ENCODE data around the gene CEP95.
A peak's percentile ranks its signal among the peaks of the same experiment; 100 is the strongest.
"Not testable (repeated sequence)": the region's sequence is repeated elsewhere in the genome, so short reads cannot be mapped to it uniquely, and the experiment has no call there.

The CEP95 gene

GRCh38 chr17:64506576-64507412 is at the start of gene CEP95:
Gene CEP95, plus strand, starts transcription at chr17:64506977. Its CDS starts 121 bp downstream, at chr17:64507098.
- Histone ChIP-seq H3K27ac (ENCODE audit: low read length) (peak within 1 kb of the TSS; percentile 100), H3K4me1 (ENCODE audit: control insufficient read depth in 1 of 2, insufficient read depth in 2 of 2, low read length in 2 of 2) (peaks cover 21 to 53% of the 10 kb centered on the region in 2 donors), H3K4me3 (ENCODE audit: low read depth in 1 of 2, low read length in 2 of 2) (peak within 1 kb of the TSS; percentile 83 to 100), H3K9me3 (ENCODE audit: control insufficient read depth in 1 of 2, low read length in 2 of 2) (no peaks in the 10 kb centered on the region), H3K27me3 (ENCODE audit: low read depth, low read length) (no peaks in the 10 kb centered on the region), H3K36me3 (ENCODE audit: control insufficient read depth in 1 of 2, insufficient read depth in 2 of 2, low read length in 2 of 2) (peaks cover 42 to 58% of the 10 kb centered on the region in 2 donors)

- Histone ChIP-seq H3K9me3 (ENCODE audit: control insufficient read depth in 1 of 2, low read length in 2 of 2) (no peaks in the 10 kb centered on the region), H3K36me3 (ENCODE audit: control insufficient read depth in 1 of 2, insufficient read depth in 2 of 2, low read length in 2 of 2) (no peaks in the 10 kb centered on the region), H3K27ac (ENCODE audit: low read length) (no peak overlapping the region), H3K4me1 (ENCODE audit: control insufficient read depth in 1 of 2, insufficient read depth in 2 of 2, low read length in 2 of 2) (no peaks in the 10 kb centered on the region), H3K4me3 (ENCODE audit: low read depth in 1 of 2, low read length in 2 of 2) (no peak overlapping the region), H3K27me3 (ENCODE audit: low read depth, low read length) (no peaks in the 10 kb centered on the region)
Observed at GRCh38 chr17:64457156-64457555, 49.6 kb upstream of the CEP95 start.

- no peaks in the 10 kb centered on the region for H3K9me3 ChIP-seq (ENCODE audit: control insufficient read depth in 1 of 2, low read length in 2 of 2)
- H3K27ac ChIP-seq (ENCODE audit: low read length) = no peak overlapping the region
- no peaks in the 10 kb centered on the region for H3K27me3 ChIP-seq (ENCODE audit: low read depth, low read length)
- H3K4me3 ChIP-seq (ENCODE audit: low read depth in 1 of 2, low read length in 2 of 2) = no peak overlapping the region
- H3K36me3 ChIP-seq (ENCODE audit: control insufficient read depth in 1 of 2, insufficient read depth in 2 of 2, low read length in 2 of 2) = no peaks in the 10 kb centered on the region
- H3K4me1 ChIP-seq (ENCODE audit: control insufficient read depth in 1 of 2, insufficient read depth in 2 of 2, low read length in 2 of 2) = no peaks in the 10 kb centered on the region
Observed at GRCh38 chr17:64458756-64459155, 48.0 kb upstream of the CEP95 start.

GRCh38 chr17:64459284-64459747 is 47.5 kb upstream of the CEP95 start:
- H3K27ac ChIP-seq (ENCODE audit: low read length) = no peak overlapping the region
- H3K36me3 ChIP-seq (ENCODE audit: control insufficient read depth in 1 of 2, insufficient read depth in 2 of 2, low read length in 2 of 2) = no peaks in the 10 kb centered on the region
- H3K4me1 ChIP-seq (ENCODE audit: control insufficient read depth in 1 of 2, insufficient read depth in 2 of 2, low read length in 2 of 2) = no peaks in the 10 kb centered on the region
- H3K27me3 ChIP-seq (ENCODE audit: low read depth, low read length) = no peaks in the 10 kb centered on the region
- H3K9me3 ChIP-seq (ENCODE audit: control insufficient read depth in 1 of 2, low read length in 2 of 2) = no peaks in the 10 kb centered on the region
- H3K4me3 ChIP-seq (ENCODE audit: low read depth in 1 of 2, low read length in 2 of 2) = no peak overlapping the region

- not testable (repeated sequence) for H3K36me3 ChIP-seq (ENCODE audit: control insufficient read depth in 1 of 2, insufficient read depth in 2 of 2, low read length in 2 of 2)
Observed at GRCh38 chr17:64459818-64460217, 47.0 kb upstream of the CEP95 start.

GRCh38 chr17:64460955-64461354 is 45.8 kb upstream of the CEP95 start:
- Histone ChIP-seq H3K4me3 (ENCODE audit: low read depth in 1 of 2, low read length in 2 of 2) (no peak overlapping the region), H3K36me3 (ENCODE audit: control insufficient read depth in 1 of 2, insufficient read depth in 2 of 2, low read length in 2 of 2) (no peaks in the 10 kb centered on the region), H3K4me1 (ENCODE audit: control insufficient read depth in 1 of 2, insufficient read depth in 2 of 2, low read length in 2 of 2) (no peaks in the 10 kb centered on the region), H3K27ac (ENCODE audit: low read length) (no peak overlapping the region), H3K9me3 (ENCODE audit: control insufficient read depth in 1 of 2, low read length in 2 of 2) (no peaks in the 10 kb centered on the region), H3K27me3 (ENCODE audit: low read depth, low read length) (no peaks in the 10 kb centered on the region)

More at GRCh38 chr17:64459818-64460217, 47.0 kb upstream of the CEP95 start:
- not testable (repeated sequence) for H3K4me3 ChIP-seq (ENCODE audit: low read depth in 1 of 2, low read length in 2 of 2); H3K9me3 ChIP-seq (ENCODE audit: control insufficient read depth in 1 of 2, low read length in 2 of 2); H3K27ac ChIP-seq (ENCODE audit: low read length); H3K4me1 ChIP-seq (ENCODE audit: control insufficient read depth in 1 of 2, insufficient read depth in 2 of 2, low read length in 2 of 2); H3K27me3 ChIP-seq (ENCODE audit: low read depth, low read length)

- Histone ChIP-seq H3K27ac (ENCODE audit: low read length) (no peak overlapping the region), H3K4me1 (ENCODE audit: control insufficient read depth in 1 of 2, insufficient read depth in 2 of 2, low read length in 2 of 2) (no peaks in the 10 kb centered on the region), H3K36me3 (ENCODE audit: control insufficient read depth in 1 of 2, insufficient read depth in 2 of 2, low read length in 2 of 2) (no peaks in the 10 kb centered on the region), H3K9me3 (ENCODE audit: control insufficient read depth in 1 of 2, low read length in 2 of 2) (no peaks in the 10 kb centered on the region), H3K27me3 (ENCODE audit: low read depth, low read length) (no peaks in the 10 kb centered on the region), H3K4me3 (ENCODE audit: low read depth in 1 of 2, low read length in 2 of 2) (no peak overlapping the region)
Observed at GRCh38 chr17:64461788-64462187, 45.0 kb upstream of the CEP95 start.

- Histone ChIP-seq H3K4me3 (ENCODE audit: low read depth in 1 of 2, low read length in 2 of 2) (no peak overlapping the region), H3K9me3 (ENCODE audit: control insufficient read depth in 1 of 2, low read length in 2 of 2) (no peaks in the 10 kb centered on the region), H3K27ac (ENCODE audit: low read length) (no peak overlapping the region), H3K4me1 (ENCODE audit: control insufficient read depth in 1 of 2, insufficient read depth in 2 of 2, low read length in 2 of 2) (no peaks in the 10 kb centered on the region), H3K36me3 (ENCODE audit: control insufficient read depth in 1 of 2, insufficient read depth in 2 of 2, low read length in 2 of 2) (no peaks in the 10 kb centered on the region), H3K27me3 (ENCODE audit: low read depth, low read length) (no peaks in the 10 kb centered on the region)
Observed at GRCh38 chr17:64466019-64466735, 40.6 kb upstream of the CEP95 start.

GRCh38 chr17:64466834-64467233 is 39.9 kb upstream of the CEP95 start:
- not testable (repeated sequence) for H3K27me3 ChIP-seq (ENCODE audit: low read depth, low read length); H3K27ac ChIP-seq (ENCODE audit: low read length); H3K4me1 ChIP-seq (ENCODE audit: control insufficient read depth in 1 of 2, insufficient read depth in 2 of 2, low read length in 2 of 2); H3K4me3 ChIP-seq (ENCODE audit: low read depth in 1 of 2, low read length in 2 of 2); H3K36me3 ChIP-seq (ENCODE audit: control insufficient read depth in 1 of 2, insufficient read depth in 2 of 2, low read length in 2 of 2); H3K9me3 ChIP-seq (ENCODE audit: control insufficient read depth in 1 of 2, low read length in 2 of 2)

GRCh38 chr17:64470625-64471024 is 36.2 kb upstream of the CEP95 start:
- no peaks in the 10 kb centered on the region for H3K4me1 ChIP-seq (ENCODE audit: control insufficient read depth in 1 of 2, insufficient read depth in 2 of 2, low read length in 2 of 2)
- no peak overlapping the region for H3K4me3 ChIP-seq (ENCODE audit: low read depth in 1 of 2, low read length in 2 of 2)
- peaks cover 0 to 3% of the 10 kb centered on the region in 2 donors for H3K36me3 ChIP-seq (ENCODE audit: control insufficient read depth in 1 of 2, insufficient read depth in 2 of 2, low read length in 2 of 2)
- no peak overlapping the region for H3K27ac ChIP-seq (ENCODE audit: low read length)
- H3K9me3 ChIP-seq (ENCODE audit: control insufficient read depth in 1 of 2, low read length in 2 of 2) = no peaks in the 10 kb centered on the region
- H3K27me3 ChIP-seq (ENCODE audit: low read depth, low read length) = no peaks in the 10 kb centered on the region

- Histone ChIP-seq H3K27ac (ENCODE audit: low read length) (no peak overlapping the region), H3K4me1 (ENCODE audit: control insufficient read depth in 1 of 2, insufficient read depth in 2 of 2, low read length in 2 of 2) (no peaks in the 10 kb centered on the region), H3K36me3 (ENCODE audit: control insufficient read depth in 1 of 2, insufficient read depth in 2 of 2, low read length in 2 of 2) (peaks cover 0 to 3% of the 10 kb centered on the region in 2 donors), H3K9me3 (ENCODE audit: control insufficient read depth in 1 of 2, low read length in 2 of 2) (no peaks in the 10 kb centered on the region), H3K4me3 (ENCODE audit: low read depth in 1 of 2, low read length in 2 of 2) (no peak overlapping the region), H3K27me3 (ENCODE audit: low read depth, low read length) (no peaks in the 10 kb centered on the region)
Observed at GRCh38 chr17:64471440-64471839, 35.3 kb upstream of the CEP95 start.

Data from muscle layer of duodenum (tissue), 2 donors.